CD1c-positive myeloid dendritic cell (primary cell): Measurements from ENCODE around the gene LAMC2.
A peak's percentile ranks its signal among the peaks of the same experiment; 100 is the strongest.

Source experiments
- DNase-seq: peaks from one replicate; pipeline ENCODE4 v3.0.0-alpha.2; 2016; ENCODE audit errors: extremely low spot score

Gene LAMC2

DNA sequence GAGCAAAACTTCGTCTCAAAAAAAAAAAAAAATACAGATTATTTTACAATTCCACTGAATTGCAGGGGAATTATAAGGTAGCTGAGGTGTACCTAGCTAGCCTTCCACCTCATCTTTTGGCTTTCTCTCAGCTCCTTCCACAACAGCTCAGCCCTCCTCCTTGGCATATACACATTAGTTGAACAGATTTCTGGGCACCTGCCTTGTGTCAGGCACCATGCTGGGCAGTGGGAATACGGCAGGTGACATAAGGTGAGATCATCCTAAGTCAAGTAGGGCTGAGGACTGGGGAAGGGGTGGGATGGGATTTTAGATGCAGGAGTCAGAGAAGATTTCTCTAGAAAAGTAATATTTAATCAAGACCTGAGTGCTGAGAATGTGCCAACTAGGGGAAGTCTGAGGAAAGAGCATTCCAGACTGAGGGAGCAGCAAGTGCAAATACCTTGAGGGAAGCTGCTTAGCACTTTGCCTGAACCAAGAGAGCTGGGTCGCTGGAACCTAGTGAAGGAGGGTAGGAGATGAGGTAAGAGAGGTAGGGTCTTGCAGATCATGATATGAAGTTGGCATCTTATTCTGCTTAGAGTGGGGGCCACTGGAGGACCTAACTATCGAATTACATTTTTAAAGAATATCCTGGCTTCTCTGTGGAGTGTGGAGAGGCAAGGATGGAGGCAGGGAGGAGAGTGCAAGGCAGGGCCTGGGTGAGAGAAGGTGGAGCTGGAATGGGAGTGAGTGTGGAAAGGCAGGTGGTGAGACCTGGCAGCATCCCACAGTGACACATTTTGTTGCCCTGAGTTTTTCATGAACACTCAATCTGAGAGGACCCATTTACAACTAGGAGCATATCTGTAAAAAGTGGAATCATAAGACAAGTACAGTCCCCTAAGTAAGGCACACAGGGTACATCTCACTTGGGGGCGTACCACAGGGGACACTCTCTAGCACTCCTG, 28.2 kb downstream of the LAMC2 start:
- no peak for DNase-seq

DNA sequence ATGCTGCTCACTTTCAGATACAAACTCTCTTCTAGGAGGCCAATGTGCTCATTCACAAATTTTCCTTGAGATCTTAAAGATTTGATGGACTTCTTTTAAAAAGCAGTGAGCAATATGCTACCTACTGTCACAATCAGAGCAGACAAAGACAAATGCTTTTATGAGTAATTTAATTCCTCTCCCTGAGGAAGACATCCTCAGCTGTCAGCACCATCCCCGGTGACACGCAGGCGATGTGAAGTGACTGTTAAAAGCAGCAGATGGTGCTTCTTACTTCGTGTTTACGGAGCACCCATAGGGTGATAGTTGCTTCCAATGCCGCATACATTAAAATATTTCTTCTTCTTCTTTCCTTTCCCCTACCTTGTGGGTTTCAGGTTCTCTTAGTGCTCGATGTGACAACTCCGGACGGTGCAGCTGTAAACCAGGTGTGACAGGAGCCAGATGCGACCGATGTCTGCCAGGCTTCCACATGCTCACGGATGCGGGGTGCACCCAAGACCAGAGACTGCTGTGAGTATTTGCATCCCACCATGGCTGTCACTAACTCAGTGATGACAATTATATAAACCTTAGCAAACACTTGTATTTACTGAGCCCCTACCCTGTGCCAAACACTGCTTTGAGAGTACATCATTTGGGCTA, 29.1 kb downstream of the LAMC2 start:
- DNase-seq = no peak

DNA sequence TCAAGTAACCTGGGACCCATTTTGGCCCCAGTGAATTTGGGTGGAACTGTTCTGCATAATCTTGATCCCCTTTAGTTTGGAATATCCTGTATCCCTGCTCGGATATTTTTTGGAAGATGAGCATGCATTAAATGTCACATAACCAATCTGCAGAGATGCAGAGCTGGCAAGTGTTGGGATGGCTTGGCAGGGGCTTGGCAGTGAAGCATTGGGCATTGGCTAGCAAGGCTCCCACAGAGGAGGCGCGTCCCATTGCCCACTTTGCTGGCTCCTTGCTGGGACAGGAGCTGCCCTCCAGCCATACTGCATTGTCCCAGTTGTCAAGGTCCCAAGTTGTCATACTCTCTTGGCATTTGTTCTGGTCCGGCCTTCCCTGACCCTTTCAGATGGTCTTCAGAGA, 29.9 kb downstream of the LAMC2 start:
- no peak for DNase-seq

GRCh38 chr1:183218027-183218618, 32.1 kb downstream of the LAMC2 start:
- DNase-seq = no peak

- DNase-seq = peak; percentile 27
Measured at GRCh38 chr1:183218971-183219615, 33.0 kb downstream of the LAMC2 start.

DNA sequence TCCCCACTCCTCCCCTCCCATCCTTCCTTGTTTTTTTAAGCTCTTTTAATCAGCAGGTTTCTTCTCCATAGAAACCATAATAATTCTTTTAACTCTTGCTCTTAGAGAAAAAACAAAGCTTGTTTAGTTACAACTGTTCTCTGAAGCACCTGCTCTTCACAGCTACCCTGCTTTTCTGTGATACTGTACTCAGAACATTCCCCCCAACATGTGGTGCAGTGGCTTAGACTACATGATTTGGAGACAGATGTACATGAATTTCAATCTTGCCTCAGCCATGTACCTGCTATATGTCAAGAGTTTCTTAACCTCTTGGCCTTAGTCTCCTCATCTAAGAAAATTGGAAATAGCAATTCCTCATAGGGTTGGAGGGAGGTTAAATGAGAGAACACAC, 33.5 kb downstream of the LAMC2 start:
- no peak for DNase-seq

DNA sequence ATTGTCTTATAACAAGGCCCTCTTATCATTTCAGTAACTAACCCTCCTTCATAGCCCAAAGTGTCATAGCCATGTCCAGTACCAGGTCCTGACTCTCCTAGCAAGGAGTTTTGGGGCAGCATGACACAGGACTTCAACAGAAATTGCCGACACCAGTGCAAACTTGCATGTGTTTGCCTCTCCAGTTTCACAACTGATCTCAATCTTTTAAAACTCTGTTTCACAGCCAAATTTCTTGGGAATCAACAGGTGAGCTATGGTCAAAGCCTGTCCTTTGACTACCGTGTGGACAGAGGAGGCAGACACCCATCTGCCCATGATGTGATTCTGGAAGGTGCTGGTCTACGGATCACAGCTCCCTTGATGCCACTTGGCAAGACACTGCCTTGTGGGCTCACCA, 36.8 kb downstream of the LAMC2 start:
- no peak for DNase-seq

DNA sequence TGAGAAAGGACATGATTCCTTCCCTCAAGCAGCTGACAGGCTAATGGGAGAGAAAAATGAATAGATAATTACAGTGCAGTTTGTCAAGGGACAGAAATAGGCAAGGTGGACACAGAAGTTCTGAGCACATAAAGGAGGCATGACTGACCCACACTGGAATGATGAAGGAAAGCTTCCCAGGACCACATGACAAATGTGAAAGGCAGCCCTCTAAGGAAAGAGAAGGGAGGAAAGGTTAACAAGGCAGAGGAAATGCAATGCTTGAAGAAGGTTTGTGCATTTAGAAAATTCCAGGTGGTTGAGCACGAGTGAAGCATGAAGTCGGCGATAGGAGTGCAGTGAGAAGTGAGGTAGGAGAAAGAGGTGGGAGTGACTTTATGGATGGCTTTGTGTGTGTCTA, 37.4 kb downstream of the LAMC2 start:
- no peak for DNase-seq

GRCh38 chr1:183226361-183226760, 40.3 kb downstream of the LAMC2 start:
- DNase-seq = no peak

GRCh38 chr1:183226963-183227362, 40.9 kb downstream of the LAMC2 start:
- DNase-seq = no peak

- DNase-seq = peak; percentile 27
Measured at GRCh38 chr1:183227422-183228346, 41.6 kb downstream of the LAMC2 start.

GRCh38 chr1:183228347-183229220, 42.5 kb downstream of the LAMC2 start:
- no peak for DNase-seq

DNA sequence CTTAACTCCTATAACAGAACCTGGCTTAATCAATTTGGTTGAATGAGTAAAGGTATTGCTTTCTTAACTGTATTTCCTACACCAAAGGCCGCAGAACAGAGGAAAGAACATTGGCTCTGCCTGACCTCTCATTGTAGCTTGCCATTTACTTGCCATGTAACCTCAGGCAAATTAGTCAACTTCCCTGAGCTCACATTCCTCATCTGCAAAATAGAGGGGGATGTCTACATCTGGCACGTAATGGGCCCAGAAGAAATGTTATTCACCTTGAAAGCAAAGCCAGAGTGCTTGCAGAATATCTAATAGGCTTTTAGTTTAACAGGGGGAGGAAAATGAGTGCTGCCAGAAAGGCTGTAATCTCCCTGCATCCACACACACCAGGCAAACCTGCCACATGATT, 44.3 kb downstream of the LAMC2 start:
- no peak for DNase-seq

DNA sequence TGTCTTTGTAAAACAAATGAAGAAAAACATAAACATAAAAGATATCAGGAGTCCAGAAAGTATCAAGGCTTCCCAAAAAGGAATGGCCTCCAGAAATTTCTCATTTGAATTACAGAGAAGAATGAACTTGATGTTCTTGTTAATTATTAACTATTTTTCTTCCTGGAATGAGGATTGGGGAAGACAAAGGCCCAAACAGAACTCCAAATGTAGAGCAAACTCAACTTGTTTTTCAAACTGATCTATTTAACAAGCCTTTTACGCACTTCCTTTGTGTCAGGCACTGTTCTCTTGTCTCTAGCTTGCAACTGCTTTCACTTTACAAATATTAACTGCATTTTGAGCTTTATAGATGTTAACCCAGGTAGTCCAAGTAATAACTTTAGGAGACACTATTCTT, 45.5 kb downstream of the LAMC2 start:
- DNase-seq = no peak

- no peak for DNase-seq
Measured at GRCh38 chr1:183233113-183233512, 47.0 kb downstream of the LAMC2 start.

DNA sequence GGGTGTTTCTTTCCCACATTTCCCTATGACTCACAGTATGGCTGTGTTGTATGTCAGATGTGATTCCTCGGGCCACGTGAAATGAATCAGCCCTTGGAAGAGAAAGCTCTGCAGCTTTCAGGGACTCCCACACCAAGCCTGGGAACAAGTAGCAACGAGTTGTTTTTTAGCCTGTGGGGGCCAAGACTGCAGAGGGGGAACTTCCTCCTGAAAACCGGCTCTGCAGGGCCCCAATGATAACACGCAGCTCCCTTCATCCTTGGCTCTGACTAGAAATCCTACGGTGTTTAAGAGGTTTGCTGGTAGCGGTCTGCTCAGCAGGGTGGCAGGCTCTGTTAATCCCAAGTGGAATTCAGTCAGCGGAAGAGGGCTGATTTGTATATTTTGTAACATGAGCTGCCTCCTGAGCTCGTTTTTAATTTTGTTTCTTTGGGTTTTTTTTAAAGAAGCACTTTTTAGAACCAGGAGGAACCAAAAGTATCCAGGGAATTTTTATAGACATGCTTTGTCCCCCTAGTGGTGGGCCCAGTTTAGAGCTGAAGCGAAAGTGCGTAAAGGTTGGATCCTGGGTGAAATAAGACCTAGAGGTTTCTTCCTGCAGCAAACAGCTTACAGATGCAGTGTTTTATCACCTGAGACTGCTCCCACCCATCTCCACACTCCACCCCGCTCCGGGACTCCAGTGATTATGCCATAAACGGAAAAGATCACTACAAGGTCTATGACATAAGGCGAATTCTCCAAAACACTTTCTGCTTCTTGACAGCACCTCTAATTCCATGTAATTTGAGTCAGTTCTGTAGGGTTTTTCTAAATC, 48.8 kb downstream of the LAMC2 start:
- peak; percentile 18 for DNase-seq

DNA sequence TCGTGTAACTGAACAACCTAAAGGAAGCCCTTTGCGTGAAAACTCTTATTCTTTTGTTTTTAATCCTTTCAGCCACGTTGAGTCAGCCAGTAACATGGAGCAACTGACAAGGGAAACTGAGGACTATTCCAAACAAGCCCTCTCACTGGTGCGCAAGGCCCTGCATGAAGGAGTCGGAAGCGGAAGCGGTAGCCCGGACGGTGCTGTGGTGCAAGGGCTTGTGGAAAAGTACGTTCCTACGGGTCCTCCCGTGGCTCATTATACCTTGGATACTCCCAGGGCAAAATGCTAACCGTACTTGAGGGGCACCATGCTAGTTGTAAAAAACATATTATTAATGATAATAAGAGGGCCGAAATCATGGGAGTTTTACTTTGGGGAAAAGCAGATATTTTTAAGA, 49.4 kb downstream of the LAMC2 start:
- no peak for DNase-seq

- no peak for DNase-seq
Measured at GRCh38 chr1:183236158-183236725, 50.2 kb downstream of the LAMC2 start.

DNA sequence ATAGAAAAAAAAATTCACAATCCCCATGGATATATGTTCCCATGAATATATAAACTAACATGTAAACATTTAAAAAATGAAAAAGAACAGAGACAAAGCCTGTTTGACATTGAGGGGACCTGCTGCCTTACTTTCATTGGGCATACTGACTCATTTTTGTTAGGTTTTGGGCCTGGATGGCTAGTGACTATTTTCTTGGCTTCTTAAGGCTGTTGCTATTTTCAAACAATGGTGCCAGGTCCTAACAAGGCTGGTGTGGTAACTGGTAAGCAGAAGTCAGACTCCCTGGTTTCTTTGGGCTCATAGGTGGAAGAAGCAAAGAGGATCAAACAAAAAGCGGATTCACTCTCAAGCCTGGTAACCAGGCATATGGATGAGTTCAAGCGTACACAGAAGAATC, 51.0 kb downstream of the LAMC2 start:
- no peak for DNase-seq
